HG02642 (cell line): ENCODE measurements around the gene APOA4.

Experiments
- ATAC-seq: cut with Tn5 transposase; IDR thresholded peaks from one replicate; pipeline ENCODE4 v1.9.1; 2021; ENCODE audit warnings: mild to moderate bottlenecking; ENCODE audit not compliant: unreplicated experiment, poor library complexity

The APOA4 gene

DNA sequence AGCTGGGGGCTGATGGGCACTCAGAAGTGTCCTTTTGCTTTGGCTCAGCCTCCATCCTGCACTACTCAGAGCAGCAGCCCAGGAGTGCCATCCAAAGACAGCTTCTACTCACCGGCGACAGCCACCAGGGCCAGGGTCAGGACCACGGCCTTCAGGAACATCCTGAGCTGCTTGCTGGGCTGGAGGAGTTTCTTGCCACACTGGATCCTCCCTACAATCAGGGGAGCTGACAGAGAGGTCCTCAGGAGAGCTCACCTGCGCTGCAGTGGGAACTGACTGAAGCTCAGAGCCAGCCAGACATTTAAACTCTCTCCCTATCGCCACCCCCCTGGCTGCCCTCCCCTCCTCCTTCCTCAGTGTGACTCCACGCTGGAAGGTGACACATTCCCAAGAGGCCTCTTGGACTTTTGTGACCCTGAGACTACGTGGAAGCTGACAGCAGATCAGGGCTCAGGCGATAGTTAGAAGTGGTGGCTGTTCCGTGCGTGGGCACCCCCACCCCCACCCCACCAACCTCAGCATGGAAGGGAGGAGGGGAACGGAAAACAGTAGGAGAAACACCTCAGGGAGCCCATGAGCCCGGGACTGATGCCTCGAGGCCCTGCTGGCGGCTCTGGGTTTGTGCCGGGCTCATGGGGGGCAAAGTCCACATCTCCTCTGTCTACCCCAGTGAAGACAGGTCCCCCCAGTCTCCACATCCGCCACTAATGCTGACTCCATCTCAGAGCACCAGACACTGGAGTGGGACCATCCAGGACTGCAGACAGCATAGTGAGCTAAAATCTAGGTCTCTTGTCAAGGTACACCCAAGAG, at the start of gene APOA4:
Gene APOA4, minus strand, starts transcription at position 274 of the 813 bp plus-strand sequence. Its CDS starts 113 bp downstream, at position 161.
- ATAC-seq: no peak

DNA sequence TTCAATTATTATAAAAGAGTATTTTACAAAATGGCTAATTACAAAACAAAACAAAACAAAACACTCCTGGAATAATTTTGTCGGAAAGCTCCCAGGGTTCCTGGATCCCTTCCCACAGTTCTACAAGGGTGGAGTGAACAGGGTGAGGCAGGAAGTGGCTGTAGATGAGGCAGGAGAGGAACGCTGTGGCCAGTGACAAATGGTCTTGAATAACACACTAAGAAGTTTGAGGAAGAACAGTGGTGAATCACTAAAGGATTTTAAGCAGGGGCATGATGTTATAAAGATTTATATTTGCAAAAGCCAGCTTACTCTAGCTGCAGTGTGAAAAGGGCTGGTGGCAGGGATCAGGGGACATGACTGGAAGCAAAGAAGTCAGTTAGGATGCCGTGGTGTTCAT, 48.1 kb upstream of the APOA4 start:
- no peak for ATAC-seq

DNA sequence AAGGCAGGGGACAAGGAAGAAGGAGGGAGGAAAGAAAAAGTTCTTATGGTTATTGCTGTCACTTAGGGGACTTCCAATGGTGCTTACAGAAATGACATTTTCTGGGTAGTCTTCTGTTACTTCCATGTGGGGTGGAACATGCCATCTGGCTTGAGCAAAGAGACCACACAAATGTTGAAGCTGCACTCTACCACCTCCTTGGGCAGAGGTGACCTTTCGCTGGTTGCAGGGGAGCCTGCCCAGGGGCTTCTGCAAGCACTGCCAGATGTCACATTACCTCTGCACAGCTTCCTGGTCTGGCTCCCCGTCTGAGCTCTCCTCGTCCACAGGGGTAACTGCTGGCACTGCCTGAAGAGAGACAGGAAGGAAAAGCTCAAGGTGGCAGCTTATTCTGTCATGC, 47.0 kb upstream of the APOA4 start:
- no peak for ATAC-seq

DNA sequence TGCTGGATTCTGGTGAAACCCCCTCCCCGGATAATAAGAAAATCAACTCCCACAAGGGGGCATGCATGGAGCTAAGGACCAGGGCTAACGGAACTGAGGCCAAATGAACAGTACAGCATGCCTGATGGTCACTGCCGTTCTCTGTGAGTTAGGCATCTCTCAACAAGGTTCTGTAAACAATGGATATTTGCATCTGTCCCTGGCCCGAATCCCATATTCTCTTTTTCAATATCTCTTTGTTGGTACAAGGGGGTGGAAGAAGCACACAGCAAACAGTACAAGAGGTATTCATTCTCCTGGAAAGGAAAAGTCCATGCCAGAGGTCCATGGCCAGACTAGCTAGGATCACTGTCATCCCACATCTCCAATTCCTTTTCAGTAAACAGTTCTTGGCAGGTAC, 46.5 kb upstream of the APOA4 start:
- ATAC-seq: no peak

DNA sequence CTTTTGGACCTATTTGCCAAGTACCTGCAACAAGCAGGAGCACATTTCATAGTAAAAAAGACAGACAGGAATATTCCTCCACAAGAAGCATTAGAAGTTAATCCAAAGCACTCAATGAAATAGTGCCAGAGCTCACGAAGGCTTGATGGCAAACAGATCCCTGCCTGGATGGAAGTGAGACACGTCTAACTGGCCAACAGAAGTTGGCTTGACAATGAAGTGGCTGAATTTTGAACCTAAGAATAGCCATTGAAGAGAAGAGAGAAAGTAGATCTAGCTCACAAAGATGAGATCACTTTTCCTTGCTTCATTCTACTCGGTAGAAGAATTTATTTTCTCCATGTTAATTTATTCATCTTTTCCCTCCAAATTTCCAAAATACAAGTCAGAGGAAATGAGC, 45.0 kb upstream of the APOA4 start:
- ATAC-seq: no peak

DNA sequence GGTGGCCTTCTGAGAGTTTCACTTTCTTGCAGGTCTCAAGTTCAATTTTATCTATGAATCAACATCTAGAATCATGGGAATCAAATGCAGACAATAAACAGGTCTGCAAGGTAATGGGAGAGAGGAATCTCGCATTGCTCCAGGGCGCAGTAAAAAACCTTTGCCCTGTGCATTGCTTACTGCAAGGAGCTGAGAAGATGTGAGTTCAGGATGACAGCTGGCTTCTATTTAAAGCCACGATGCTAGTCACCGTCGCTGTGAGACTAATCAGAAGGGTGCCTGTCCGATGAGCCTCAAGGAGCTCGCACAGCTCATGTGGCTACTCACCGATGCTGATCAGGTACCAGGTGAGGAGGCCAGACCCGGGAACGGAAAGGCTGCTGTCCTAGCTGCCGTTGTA, 44.5 kb upstream of the APOA4 start:
- ATAC-seq: no peak

DNA sequence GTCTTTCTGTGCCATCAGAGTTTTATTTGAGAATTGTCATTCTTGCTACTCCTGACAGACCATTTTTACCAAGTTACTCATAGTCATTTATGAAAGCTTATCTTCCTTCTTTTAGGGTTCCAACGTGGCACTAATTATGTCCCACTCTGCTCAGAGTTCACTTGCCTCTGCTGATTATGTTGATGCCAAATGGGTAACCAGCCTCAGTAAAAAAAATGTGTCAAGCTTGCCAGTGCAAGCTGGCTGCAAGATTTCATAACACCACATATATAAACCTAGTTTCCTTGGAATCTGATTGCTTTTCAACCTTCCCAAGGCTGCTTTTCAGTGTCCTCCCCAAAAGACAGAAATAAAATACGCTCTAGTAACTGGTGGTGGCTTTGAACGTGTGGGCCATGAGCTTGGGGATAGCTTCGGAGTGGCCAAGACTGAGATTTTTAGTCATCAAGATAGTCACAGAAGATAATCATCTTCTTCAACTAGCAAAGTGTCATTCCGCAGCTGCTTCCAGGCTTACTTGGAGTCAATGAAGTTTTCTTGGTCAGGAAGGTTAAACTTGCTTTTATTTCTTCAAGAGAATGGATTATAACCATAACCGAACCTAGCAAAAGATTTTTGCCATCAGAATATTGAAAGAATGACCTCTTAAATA, 43.8 kb upstream of the APOA4 start:
- ATAC-seq: no peak

DNA sequence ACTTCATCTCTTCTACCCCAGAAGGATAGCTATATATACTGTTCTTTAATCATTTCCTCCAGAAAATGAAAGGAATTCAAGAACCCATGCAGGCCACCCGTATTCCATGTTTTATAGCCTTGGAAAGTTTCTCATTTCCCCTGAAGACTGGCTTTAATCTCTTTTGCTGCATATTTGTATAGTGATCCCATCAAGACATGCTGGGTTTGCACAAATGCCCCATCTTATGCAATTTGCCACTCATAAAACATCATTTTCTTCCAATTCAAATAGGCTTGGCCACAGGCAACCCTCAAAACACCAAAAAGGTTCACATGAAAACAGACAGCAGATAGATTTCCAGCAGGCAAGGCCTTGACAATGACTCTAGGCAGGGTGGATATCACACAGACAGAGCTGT, 42.6 kb upstream of the APOA4 start:
- ATAC-seq: no peak

DNA sequence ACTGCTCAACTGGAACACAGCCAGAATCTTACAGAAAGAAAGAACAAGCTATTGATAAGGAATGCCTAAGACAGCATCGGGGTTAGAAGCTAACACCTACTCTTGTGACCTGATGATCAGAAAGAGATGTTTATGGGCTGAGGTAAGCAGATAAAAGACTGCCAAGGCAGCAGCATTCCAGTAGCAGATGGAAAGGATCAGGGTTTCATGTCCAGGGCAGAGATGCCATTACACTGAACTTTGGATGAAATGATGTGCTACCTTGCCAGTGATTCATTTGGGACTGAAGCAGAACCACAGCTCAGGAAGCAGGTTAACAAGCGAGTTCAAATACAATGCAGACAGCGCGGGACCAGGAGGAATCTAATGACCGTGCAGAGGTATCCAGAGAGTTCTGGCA, 41.4 kb upstream of the APOA4 start:
- no peak for ATAC-seq

DNA sequence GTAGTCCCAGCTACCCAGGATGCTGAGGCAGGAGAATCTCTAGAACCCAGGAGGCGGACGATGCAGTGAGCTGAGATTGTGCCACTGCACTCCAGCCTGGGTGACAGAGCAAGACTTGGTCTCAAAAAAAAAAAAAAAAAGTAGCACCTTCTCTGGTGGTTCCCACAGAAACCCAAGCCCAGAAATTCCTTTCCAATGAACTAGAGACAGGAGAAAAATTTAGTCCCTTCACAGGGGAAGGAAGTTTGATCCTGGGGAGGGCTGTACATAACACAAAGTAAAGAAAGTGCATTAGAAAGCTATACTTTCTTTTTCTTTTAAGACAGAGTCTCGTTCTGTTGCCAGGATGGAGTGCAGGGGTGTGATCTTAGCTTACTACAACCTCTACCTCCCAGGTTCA, 39.8 kb upstream of the APOA4 start:
- no peak for ATAC-seq

DNA sequence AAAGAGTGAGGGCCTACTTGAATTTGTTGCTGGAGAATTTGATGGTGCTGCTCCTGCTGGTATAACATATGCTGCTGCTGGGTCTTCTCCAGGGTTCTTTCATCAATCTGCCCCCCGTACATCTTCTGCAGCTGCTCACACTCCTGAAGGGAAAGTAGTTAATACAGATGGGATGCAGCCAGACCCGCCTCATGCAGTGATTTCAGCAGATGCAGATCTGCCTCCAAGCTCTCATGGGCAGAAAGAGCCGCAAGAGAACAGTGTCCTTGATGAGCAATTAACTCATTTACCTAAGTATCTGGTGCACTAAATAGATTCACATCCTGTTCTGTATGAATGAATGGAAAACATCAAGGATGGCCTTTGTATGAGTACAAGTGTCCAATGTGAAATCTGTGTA, 39.1 kb upstream of the APOA4 start:
- ATAC-seq: no peak

DNA sequence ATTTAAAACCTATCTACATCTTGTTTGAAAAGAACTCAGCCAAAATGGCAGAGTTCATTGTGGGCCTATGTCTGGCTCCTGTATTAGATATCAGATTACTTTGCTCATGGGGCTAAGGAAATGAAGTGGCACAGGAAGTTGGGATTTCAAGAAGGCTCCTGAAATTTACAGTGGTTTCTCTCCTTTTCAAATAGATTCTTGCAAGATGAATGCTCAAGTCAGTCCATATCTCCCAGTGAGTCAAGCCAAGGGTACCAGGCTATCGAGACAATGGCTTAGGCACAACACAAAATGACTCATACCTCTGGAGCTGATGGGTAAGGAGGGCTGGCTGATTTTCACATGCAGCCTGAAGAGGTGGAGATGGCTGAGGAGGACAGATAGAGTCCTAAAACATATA, 38.4 kb upstream of the APOA4 start:
- no peak for ATAC-seq

DNA sequence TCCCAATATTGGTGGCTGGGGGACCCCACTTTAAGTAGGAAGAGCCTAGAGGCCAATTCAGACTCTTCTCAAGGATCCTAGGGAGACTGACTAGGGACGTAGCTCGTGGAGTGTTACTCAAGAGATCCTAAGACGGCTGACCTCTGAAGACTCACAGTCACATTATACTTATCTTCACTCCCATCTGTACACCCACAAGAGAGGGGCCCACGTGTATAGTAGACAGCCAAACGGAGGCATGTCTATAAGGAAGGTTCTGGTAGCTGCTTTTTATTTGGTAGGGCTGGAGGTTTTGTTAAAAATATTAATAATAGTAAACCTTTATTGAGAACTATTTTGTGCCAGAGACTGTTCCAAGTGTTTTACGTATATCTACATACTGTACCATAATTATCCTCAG, 37.2 kb upstream of the APOA4 start:
- ATAC-seq: no peak

DNA sequence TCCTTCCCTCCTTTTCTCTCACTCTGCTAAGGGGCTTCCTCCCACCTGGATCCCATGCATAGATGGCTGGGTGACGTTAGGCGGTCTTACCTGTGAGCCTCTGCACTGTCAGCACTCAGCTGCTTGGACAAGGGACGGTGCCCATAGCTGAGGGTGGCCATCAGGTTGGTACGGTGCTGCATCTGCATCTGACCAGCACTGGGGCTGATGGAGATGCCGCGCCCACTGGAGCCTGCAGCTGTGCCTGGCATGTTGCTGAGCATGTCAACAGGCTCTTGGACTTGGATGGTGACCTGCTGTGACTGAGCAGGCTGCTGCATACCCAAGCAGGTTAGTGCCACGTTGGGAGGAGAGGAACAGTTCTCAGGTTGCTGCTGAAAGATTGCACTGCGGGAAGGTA, 36.1 kb upstream of the APOA4 start:
- ATAC-seq: no peak

DNA sequence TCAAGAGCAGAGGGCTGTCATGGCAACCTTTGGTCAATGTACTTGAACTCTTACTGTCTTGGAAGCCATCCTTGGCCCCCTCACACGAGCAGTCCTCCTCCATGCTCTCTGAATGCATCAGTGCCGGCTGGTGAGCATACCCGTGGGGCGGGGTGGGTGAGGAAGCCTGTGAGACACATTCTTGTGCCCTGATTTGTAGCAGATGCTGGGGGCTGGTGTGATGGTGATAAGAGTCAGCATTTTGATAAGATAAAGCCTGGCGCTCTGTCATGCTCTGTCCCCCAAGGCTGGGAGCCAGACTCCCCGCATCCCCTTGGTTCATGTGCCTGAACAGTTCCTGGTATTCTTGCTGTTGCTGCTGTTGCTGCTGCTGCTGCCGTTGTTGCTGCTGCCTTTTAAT, 34.8 kb upstream of the APOA4 start:
- ATAC-seq: no peak

DNA sequence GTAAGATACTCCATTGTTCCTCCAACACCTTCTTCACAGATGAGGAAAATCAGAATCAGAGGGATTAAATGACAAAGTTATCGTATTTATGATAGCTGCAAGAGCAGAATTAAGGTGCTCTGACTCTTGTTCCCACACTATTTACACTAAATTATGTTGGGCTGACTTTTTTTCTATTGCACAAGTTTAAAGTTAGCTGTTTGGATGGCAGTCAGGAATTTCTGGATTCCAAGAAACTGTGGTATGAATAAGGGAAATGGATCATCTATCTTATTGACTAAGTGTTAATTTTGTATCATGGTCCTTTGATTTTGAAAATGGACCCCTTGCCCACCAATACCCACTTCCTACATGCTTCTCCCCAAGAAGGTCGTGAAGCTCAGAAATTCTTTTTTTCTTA, 34.2 kb upstream of the APOA4 start:
- no peak for ATAC-seq

DNA sequence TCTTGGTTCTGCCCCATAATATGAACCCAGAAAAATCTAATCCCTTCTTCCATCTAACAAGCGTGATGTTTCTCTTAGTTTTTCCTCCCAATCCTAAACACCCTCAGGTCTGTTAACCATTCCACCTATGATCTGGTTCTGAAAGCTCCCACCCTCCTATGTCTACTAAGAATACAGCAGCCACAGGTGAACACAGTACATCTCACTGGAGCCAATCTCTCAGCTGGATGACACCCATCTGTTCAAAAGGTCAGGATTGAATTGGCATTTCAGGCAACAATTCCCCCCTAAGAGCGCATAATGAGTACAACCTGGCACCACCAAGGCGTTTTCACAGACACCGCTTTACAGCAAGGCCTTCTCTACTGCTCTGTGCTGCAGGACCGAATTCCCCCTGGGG, 33.3 kb upstream of the APOA4 start:
- ATAC-seq: no peak

DNA sequence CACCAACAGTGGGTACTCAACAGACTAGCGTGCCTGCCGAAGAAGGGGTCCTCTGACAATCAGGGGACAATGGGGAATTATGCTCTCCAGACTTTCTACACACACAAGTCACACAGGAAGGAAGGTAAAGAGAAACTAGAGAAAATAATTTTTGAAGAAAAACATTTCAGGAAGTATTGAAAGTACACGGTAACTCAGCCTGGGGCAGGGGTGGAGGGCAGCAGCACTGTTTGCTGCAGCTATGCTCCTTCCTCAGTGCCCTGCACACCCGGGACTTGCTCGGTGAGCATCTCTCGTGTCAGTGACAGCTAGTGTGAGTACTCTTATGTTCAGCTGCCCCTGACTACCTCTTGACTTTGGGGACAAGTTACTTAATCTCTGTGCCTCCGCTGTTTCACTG, 32.3 kb upstream of the APOA4 start:
- no peak for ATAC-seq

DNA sequence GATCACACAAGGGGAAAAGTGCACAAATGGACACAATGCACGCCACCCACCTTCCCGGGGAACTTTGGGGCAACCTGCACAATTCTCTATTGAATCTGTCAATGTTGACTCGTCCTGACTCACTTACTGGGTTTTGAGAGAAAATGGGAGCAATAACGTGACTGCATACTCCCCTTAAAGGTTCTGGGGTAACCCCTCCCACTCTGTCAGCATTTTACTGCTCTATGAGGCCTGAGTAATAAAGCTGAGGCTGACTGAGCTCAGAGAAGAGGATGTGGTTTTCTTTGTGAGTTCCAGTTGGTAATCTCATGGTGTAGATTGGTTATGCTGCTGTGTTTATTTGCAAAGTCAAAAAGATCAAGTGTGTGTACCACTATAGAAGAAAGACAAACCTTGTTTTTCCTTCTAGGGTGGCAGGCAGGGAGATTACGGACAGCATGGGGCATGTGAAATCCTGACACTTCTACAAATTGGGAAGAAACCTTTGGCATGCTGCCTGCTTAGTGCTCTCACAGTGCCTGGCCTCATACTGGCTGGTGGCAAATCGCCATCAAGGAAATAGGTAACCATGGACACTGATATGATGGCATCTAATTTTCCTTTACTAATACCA, 30.5 kb upstream of the APOA4 start:
- peak; percentile 93 for ATAC-seq

DNA sequence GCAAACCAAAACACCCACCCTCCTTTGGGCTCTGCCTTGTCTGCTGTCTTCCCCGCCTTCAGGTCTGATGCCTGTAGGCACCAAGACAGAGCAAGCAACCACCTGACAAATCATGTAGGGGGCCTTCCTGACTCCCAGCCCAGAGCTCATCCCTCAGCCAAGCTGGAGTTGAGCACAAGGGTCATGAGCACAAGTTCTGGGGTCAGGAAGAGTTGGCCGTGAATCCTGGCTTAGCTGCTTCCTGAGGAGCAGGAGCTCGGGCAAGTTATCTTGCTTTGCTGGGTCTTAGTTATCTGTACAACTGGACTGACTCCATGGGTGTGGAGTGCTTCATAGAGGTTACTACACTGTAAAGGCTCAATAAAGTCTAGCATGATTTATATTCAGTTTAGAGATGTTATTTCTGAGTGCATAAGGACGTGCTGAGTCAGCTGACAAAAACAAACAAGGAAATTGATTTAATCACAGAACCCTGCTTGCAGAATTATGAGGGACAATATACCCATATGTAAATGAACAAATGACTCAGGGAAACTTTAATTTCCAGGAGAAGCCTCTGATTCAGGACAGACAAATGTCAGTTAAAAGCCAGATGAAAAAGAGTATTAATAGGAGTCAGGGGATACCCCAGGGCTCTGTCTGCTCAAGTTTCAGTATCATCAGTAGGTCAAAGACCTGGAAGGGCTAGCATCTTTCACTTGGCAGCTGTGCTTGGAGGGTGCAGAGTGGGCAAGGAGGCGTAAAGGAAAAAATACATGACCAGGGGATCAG, 29.3 kb upstream of the APOA4 start:
- ATAC-seq: no peak

DNA sequence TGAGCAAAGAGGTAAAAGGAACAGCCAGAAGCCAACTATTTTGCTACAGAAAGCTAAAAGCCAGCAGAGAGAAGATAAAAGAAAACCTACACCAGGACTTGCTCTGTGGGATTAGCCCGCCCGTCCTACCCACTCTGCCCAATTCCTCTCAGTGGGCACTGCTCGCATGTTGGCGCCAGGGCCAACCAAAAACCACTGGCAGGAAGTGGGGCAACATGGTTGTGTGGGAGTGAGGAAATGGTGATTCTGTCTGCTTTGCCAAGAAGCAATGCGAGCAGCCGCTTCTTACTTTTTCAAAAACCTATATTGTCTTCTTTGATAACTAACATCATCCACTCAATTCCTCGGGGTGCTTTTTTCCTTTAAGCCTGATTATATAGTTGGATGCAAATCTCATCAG, 28.5 kb upstream of the APOA4 start:
- no peak for ATAC-seq
